GM12878 (cell line): ENCODE measurements around the gene IRF4. TPM values are rescaled to one million over a fixed set of nuclear protein-coding genes. Genes with fewer than 3 reads are reported as not detected.

Source experiments
- ATAC-seq: fragments of 200-7000 bp; cut with Tn5 transposase; 3 replicates; pipeline ENCODE4 v1.9.1; 2020; ENCODE audit warnings: mild to moderate bottlenecking, moderate library complexity
- BruUV-seq: library from RNA; stranded (reverse); fragments of 400-500 nt; replicated peaks from 2 replicates; lab custom pipeline; 2021; lab: Mats Ljungman, UMichigan
- CTCF ChIA-PET: fragments of 300-600 bp; sonication (Branson Sonifier 250); formaldehyde crosslinking; extraction: SDS; loops from one replicate; lab custom pipeline; 2021; ENCODE audit warnings: inconsistent platforms; lab: Yijun Ruan, JAX
- POLR2A ChIA-PET: fragments of 350-600 bp; formaldehyde crosslinking; extraction: SDS; loops from one replicate; lab custom pipeline; 2021; ENCODE audit warnings: inconsistent platforms; lab: Charles Lee
- RAD21 ChIA-PET: fragments of 300-600 bp; sonication (Branson Sonifier 250); formaldehyde crosslinking; loops from one replicate; lab custom pipeline; 2023; ENCODE audit warnings: antibody characterized with exemption; ENCODE audit not compliant: unreplicated experiment; lab: Charles Lee
- SMC1A ChIA-PET: fragments of 300-600 bp; sonication (Branson Sonifier 250); formaldehyde crosslinking; loops from one replicate; lab custom pipeline; 2023; ENCODE audit not compliant: unreplicated experiment, uncharacterized antibody; lab: Charles Lee
- DNase-seq: peaks from one replicate; pipeline ENCODE4 v3.0.0-alpha.2; 2011; ENCODE audit warnings: low read depth, low spot score
- FAIRE-seq: peaks from 3 replicates; lab custom pipeline; 2011; peaks lifted over from hg19 to GRCh38; lab: Jason Lieb, UNC
- H2AFZ ChIP-seq: 2 replicates; pipeline ENCODE4 v1.6.0; 2011; ENCODE audit warnings: low read depth, low read length, control low read depth; ENCODE audit not compliant: control insufficient read depth
- H3K27ac ChIP-seq: 2 replicates; pipeline ENCODE4 v1.5.1; 2011; ENCODE audit warnings: control low read depth; ENCODE audit not compliant: control insufficient read depth, insufficient read depth
- H3K27me3 ChIP-seq, 2 experiments: replicated peaks in 1 of 2; 2 replicates each; pipeline versions ENCODE4 v1.6.0 to v1.6.1; 2011; ENCODE audit warnings: low read length in 1 of 2; ENCODE audit not compliant: control insufficient read depth in 2 of 2, insufficient read depth in 2 of 2
- H3K36me3 ChIP-seq, 2 experiments: 2 replicates each; pipeline ENCODE4 v1.5.1; 2011; ENCODE audit warnings: low read length in 1 of 2; ENCODE audit not compliant: control insufficient read depth in 2 of 2, insufficient read depth in 2 of 2
- H3K4me1 ChIP-seq: 2 replicates; pipeline ENCODE4 v1.6.1; 2011; ENCODE audit warnings: mild to moderate bottlenecking, low read length, moderate library complexity, mixed read lengths; ENCODE audit not compliant: control insufficient read depth, insufficient read depth
- H3K4me2 ChIP-seq: 2 replicates; pipeline ENCODE4 v1.6.0; 2011; ENCODE audit warnings: control low read depth; ENCODE audit not compliant: control insufficient read depth, insufficient read depth
- H3K4me3 ChIP-seq: fragments of 200-600 bp; sonication (generic); 2 replicates; pipeline ENCODE4 v1.5.1; 2016
- H3K79me2 ChIP-seq: 2 replicates; pipeline ENCODE4 v1.6.0; 2011; ENCODE audit warnings: low read length; ENCODE audit not compliant: control insufficient read depth, insufficient read depth
- H3K9ac ChIP-seq: 2 replicates; pipeline ENCODE4 v1.8.0; 2011; ENCODE audit warnings: low read length, control low read depth, mixed read lengths; ENCODE audit not compliant: control insufficient read depth, insufficient read depth
- H3K9me3 ChIP-seq: replicated peaks from 3 replicates; pipeline ENCODE4 v1.5.1; 2011; ENCODE audit warnings: mild to moderate bottlenecking, low read length; ENCODE audit not compliant: control insufficient read depth, insufficient read depth
- H4K20me1 ChIP-seq: 2 replicates; pipeline ENCODE4 v1.6.0; 2011; ENCODE audit not compliant: control insufficient read depth, insufficient read depth
- BHLHE40 ChIP-seq, 2 experiments: fragments of 450-650 bp in 1 of 2; IDR thresholded peaks; 2 replicates each; pipeline ENCODE4 v1.6.1; 2011 to 2017; ENCODE audit warnings: low read depth in 2 of 2, borderline replicate concordance in 1 of 2, improper control_type of control experiment in 1 of 2, low read length in 1 of 2, mild to moderate bottlenecking in 1 of 2
- EED ChIP-seq: sonication (generic); IDR thresholded peaks from 2 replicates; pipeline ENCODE4 v1.6.1; 2016; ENCODE audit warnings: antibody characterized with exemption, low read depth
- EP300 ChIP-seq, 2 experiments: fragments of 150-350 bp in 1 of 2; IDR thresholded peaks; 2 replicates each; pipeline ENCODE4 v1.6.1; 2011 to 2012; ENCODE audit warnings: low read depth in 2 of 2, low read length in 2 of 2, borderline replicate concordance in 1 of 2, improper control_type of control experiment in 1 of 2, inconsistent platforms in 1 of 2; ENCODE audit not compliant: control insufficient read depth in 1 of 2
- IKZF1 ChIP-seq: fragments of 450-650 bp; conservative IDR thresholded peaks from 2 replicates; pipeline ENCODE4 v1.6.1; 2017; ENCODE audit warnings: antibody characterized with exemption, mild to moderate bottlenecking
- IKZF2 ChIP-seq, 2 experiments: fragments of 450-650 bp; IDR thresholded peaks; 2 replicates each; pipeline ENCODE4 v1.6.1; 2017; ENCODE audit warnings: mild to moderate bottlenecking in 2 of 2, moderate library complexity in 2 of 2
- JUNB ChIP-seq: IDR thresholded peaks from 2 replicates; pipeline ENCODE4 v1.6.1; 2016; ENCODE audit warnings: antibody characterized with exemption, mild to moderate bottlenecking
- LARP7 ChIP-seq: fragments of 450-650 bp; IDR thresholded peaks from 2 replicates; pipeline ENCODE4 v1.6.1; 2017; ENCODE audit warnings: mild to moderate bottlenecking
- MEF2A ChIP-seq: IDR thresholded peaks from 2 replicates; pipeline ENCODE4 v1.6.1; 2011; ENCODE audit warnings: low read depth, mild to moderate bottlenecking, low read length, moderate library complexity; ENCODE audit not compliant: insufficient read depth
- MYC ChIP-seq: IDR thresholded peaks from 2 replicates; pipeline ENCODE4 v1.6.1; 2011; ENCODE audit warnings: mild to moderate bottlenecking, low read length, moderate library complexity, inconsistent platforms; ENCODE audit not compliant: insufficient read depth, insufficient replicate concordance, insufficient read length, severe bottlenecking
- PAX8 ChIP-seq: fragments of 450-650 bp; IDR thresholded peaks from 2 replicates; pipeline ENCODE4 v1.6.1; 2017; ENCODE audit warnings: mild to moderate bottlenecking, moderate library complexity
- RAD21 ChIP-seq: IDR thresholded peaks from 2 replicates; pipeline ENCODE4 v1.6.1; 2011; ENCODE audit warnings: mild to moderate bottlenecking, low read depth, low read length, moderate library complexity; ENCODE audit not compliant: insufficient read depth
- SUPT20H ChIP-seq: IDR thresholded peaks from 2 replicates; pipeline ENCODE4 v1.6.1; 2011; ENCODE audit warnings: low read depth, mild to moderate bottlenecking, low read length, moderate library complexity, borderline replicate concordance; ENCODE audit not compliant: control insufficient read depth
- TAF1 ChIP-seq: IDR thresholded peaks from 2 replicates; pipeline ENCODE4 v1.6.1; 2011; ENCODE audit warnings: mild to moderate bottlenecking, low read depth, low read length, borderline replicate concordance
- WGBS: methylation state at CpG from one replicate; pipeline ENCODE4 v1.1.6; 2016; ENCODE audit warnings: low lambda C conversion rate; ENCODE audit not compliant: insufficient replicate concordance, insufficient coverage; ENCODE audit errors: missing lambda C conversion rate; 5-methylcytosine and 5-hydroxymethylcytosine counted together
- in situ Hi-C: fragments of 300-500 bp; cut with MboI; formaldehyde crosslinking; loops from 9 replicates; pipeline ENCODE4 v1.14.3; 2018; ENCODE audit warnings: mixed read lengths
- intact Hi-C: fragments of 100-400 bp; cut with micrococcal nuclease; formaldehyde crosslinking; loops from one replicate; pipeline ENCODE4 v1.14.2; 2022; ENCODE audit not compliant: unreplicated experiment
- polyA plus RNA-seq, 11 experiments: library from polyadenylated mRNA; depleted of rRNA in 4 of 11; unstranded in 6 of 11; stranded (reverse) in 5 of 11; fragments of >200 nt; fragmentation: Nextera tagmentation in 4 of 11; fragmentation: Illumina TruSeq in 1 of 11; extraction: Ambion mirVana in 4 of 11; extraction: Trizol in 1 of 11; gene quantifications; 1 replicate in 1 of 11; 2 replicates in 10 of 11; pipeline versions ENCODE4 v1.2.1 to v1.2.3, GENCODE V29; 2011 to 2016; ENCODE audit warnings: inconsistent platforms in 2 of 11, missing spikeins in 2 of 11, low read depth in 1 of 11
- total RNA-seq, 4 experiments: library from RNA; depleted of rRNA in 3 of 4; stranded (reverse); fragments of >200 nt in 3 of 4; fragmentation: Illumina TruSeq in 1 of 4; extraction: Trizol in 1 of 4; gene quantifications; 2 replicates each; pipeline versions ENCODE4 v1.2.1 to v1.2.3, GENCODE V29; 2013 to 2021
- TF ChIP-seq, protein P1 (sequence below): fragments of 450-650 bp; IDR thresholded peaks from 2 replicates; pipeline ENCODE4 v1.6.1; 2017; ENCODE audit warnings: low read depth, mild to moderate bottlenecking, moderate library complexity
- TF ChIP-seq, protein P2 (sequence below): fragments of 450-650 bp; IDR thresholded peaks from 2 replicates; pipeline ENCODE4 v1.6.1; 2016; ENCODE audit warnings: mild to moderate bottlenecking

Gene IRF4
- total and polyA plus RNA-seq, 10 of the 15 experiments (the other 5 are each of a cell fraction or from before 2014, with no cell fraction given): 50.0 to 495 (median 257) TPM

- TF ChIP-seq PAX8 (no peak), SUPT20H (no peak)
Observed at GRCh38 chr6:380234-381218, 11.0 kb upstream of the IRF4 start (continued).

GRCh38 chr6:381742-382461 lies 9.7 kb upstream of the IRF4 start:
- Histone ChIP-seq H3K27ac (peak overlapping the region; percentile 7; the same call in 1 of the 2 replicates), H3K27me3 (no peaks in the 10 kb centered on the region), H3K9ac (no peak overlapping the region), H3K9me3 (no peaks in the 10 kb centered on the region; the same call in 2 of the 3 replicates), H3K4me3 (no peak overlapping the region), H3K4me2 (peak overlapping the region; percentile 49; the same call in 1 of the 2 replicates), H3K4me1 (peaks cover 50% of the 10 kb centered on the region), H4K20me1 (no peaks in the 10 kb centered on the region), H2AFZ (no peak overlapping the region), H3K79me2 (no peaks in the 10 kb centered on the region), H3K36me3 (no peaks in the 10 kb centered on the region)
- 57% methylated on average over 17 of the region's 17 CpGs for WGBS
- ChIA-PET SMC1A (interaction anchor here (1.0 to 1.3 kb wide), 7 partner anchors 9 to 76 kb away, joined by 3 to 4 read pairs (median 3); no protein-coding TSS in a partner anchor), POLR2A (interaction anchor here (1.0 kb wide), 1 partner anchor 108 kb away, joined by 3 read pairs; no protein-coding TSS in a partner anchor), CTCF (interaction anchor here (1.2 to 1.3 kb wide), 2 partner anchors 17 to 44 kb away, joined by 3 read pairs; no protein-coding TSS in a partner anchor), RAD21 (no interaction called here)
- peak; percentile 49 for ATAC-seq
- in situ Hi-C loops: no loop called here
- intact Hi-C loops: no loop called here
- BruUV-seq: no TSS peak
- no peak for DNase-seq
- FAIRE-seq: no peak
- TF ChIP-seq TAF1 (peak; percentile 27; the same call in 1 of the 2 replicates), LARP7 (no peak), IKZF1 (0 out of 2 replicates have a peak, but pooled peaks have one; percentile 23), EP300 (IDR thresholded peaks at IDR 0.05; ENCODE audit: borderline replicate concordance in 1 of 2, control insufficient read depth in 1 of 2, low read depth in 2 of 2, low read length in 2 of 2) (peak in 1 of 2 experiments; percentile 24; a peak in 1 of 4 replicates), MYC (no peak), IKZF2 (IDR thresholded peaks at IDR 0.05) (0 out of 4 replicates have a peak, but pooled peaks of 1 of the 2 experiments have one; percentile 22), MEF2A (0 out of 2 replicates have a peak, but pooled peaks have one; percentile 8), BHLHE40 (IDR thresholded peaks at IDR 0.05; ENCODE audit: borderline replicate concordance in 1 of 2, low read depth in 2 of 2, low read length in 1 of 2) (peak in 1 of 2 experiments; percentile 11; a peak in 1 of 4 replicates), RAD21 (0 out of 2 replicates have a peak, but pooled peaks have one; percentile 10), JUNB (0 out of 2 replicates have a peak, but pooled peaks have one; percentile 5), EED (0 out of 2 replicates have a peak, but pooled peaks have one; percentile 25)
- TF ChIP-seq, protein P1, sequence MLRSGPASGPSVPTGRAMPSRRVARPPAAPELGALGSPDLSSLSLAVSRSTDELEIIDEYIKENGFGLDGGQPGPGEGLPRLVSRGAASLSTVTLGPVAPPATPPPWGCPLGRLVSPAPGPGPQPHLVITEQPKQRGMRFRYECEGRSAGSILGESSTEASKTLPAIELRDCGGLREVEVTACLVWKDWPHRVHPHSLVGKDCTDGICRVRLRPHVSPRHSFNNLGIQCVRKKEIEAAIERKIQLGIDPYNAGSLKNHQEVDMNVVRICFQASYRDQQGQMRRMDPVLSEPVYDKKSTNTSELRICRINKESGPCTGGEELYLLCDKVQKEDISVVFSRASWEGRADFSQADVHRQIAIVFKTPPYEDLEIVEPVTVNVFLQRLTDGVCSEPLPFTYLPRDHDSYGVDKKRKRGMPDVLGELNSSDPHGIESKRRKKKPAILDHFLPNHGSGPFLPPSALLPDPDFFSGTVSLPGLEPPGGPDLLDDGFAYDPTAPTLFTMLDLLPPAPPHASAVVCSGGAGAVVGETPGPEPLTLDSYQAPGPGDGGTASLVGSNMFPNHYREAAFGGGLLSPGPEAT: peak; percentile 45; the same call in 1 of the 2 replicates
- TF ChIP-seq, protein P2, sequence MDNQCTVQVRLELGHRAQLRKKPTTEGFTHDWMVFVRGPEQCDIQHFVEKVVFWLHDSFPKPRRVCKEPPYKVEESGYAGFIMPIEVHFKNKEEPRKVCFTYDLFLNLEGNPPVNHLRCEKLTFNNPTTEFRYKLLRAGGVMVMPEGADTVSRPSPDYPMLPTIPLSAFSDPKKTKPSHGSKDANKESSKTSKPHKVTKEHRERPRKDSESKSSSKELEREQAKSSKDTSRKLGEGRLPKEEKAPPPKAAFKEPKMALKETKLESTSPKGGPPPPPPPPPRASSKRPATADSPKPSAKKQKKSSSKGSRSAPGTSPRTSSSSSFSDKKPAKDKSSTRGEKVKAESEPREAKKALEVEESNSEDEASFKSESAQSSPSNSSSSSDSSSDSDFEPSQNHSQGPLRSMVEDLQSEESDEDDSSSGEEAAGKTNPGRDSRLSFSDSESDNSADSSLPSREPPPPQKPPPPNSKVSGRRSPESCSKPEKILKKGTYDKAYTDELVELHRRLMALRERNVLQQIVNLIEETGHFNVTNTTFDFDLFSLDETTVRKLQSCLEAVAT: peak; percentile 63; the same call in 1 of the 2 replicates
